ENCODE measurements around the gene DES.
A peak's percentile ranks its signal among the peaks of the same experiment; 100 is the strongest.

Gene DES

GRCh38 chr2:219441451-219442255 lies 23.5 kb downstream of the DES start:
- peak; percentile 10 for DNase-seq

- DNase-seq: no peak
Observed at GRCh38 chr2:219442256-219443015, 24.3 kb downstream of the DES start.

GRCh38 chr2:219443016-219443696 lies 25.0 kb downstream of the DES start:
- no peak for DNase-seq

- DNase-seq: no peak
Observed at GRCh38 chr2:219443697-219444023, 25.5 kb downstream of the DES start.

GRCh38 chr2:219444566-219445091 lies 26.5 kb downstream of the DES start:
- no peak for DNase-seq

- DNase-seq: no peak
Observed at GRCh38 chr2:219445220-219445640, 27.1 kb downstream of the DES start.

- DNase-seq: peak; percentile 2
Observed at GRCh38 chr2:219446101-219446504, 27.9 kb downstream of the DES start.

- no peak for DNase-seq
Observed at GRCh38 chr2:219446689-219447088, 28.5 kb downstream of the DES start.

GRCh38 chr2:219447242-219448098 lies 29.3 kb downstream of the DES start:
- no peak for DNase-seq

GRCh38 chr2:219448099-219448775 lies 30.1 kb downstream of the DES start:
- DNase-seq: no peak

GRCh38 chr2:219448776-219449341 lies 30.7 kb downstream of the DES start:
- no peak for DNase-seq

GRCh38 chr2:219449609-219450008 lies 31.4 kb downstream of the DES start:
- DNase-seq: no peak

- DNase-seq: no peak
Observed at GRCh38 chr2:219451661-219452360, 33.6 kb downstream of the DES start.

- DNase-seq: no peak
Observed at GRCh38 chr2:219452361-219453317, 34.5 kb downstream of the DES start.

GRCh38 chr2:219453671-219454590 lies 35.8 kb downstream of the DES start:
- no peak for DNase-seq

GRCh38 chr2:219455581-219455980 lies 37.4 kb downstream of the DES start:
- DNase-seq: no peak

GRCh38 chr2:219457784-219458369 lies 39.7 kb downstream of the DES start:
- no peak for DNase-seq

GRCh38 chr2:219458996-219459395 lies 40.8 kb downstream of the DES start:
- no peak for DNase-seq
